Nephron (organoid): ENCODE data around the gene NMU.
A peak's percentile ranks its signal among the peaks of the same experiment; 100 is the strongest.
"Not testable (repeated sequence)": the region's sequence is repeated elsewhere in the genome, so short reads cannot be mapped to it uniquely, and the experiment has no call there.

Experiments
- H3K27ac Mint-ChIP-seq, 3 experiments: 2 replicates each; pipeline ENCODE4 v1.8.0; 2020; ENCODE audit warnings: mixed read lengths in 3 of 3, mild to moderate bottlenecking in 2 of 3, moderate library complexity in 1 of 3
- H3K27me3 Mint-ChIP-seq: 2 replicates; pipeline ENCODE4 v1.8.0; 2021; ENCODE audit warnings: low read depth, mild to moderate bottlenecking, moderate library complexity, mixed read lengths
- H3K36me3 Mint-ChIP-seq: 2 replicates; pipeline ENCODE4 v1.8.0; 2020; ENCODE audit warnings: low read depth, mixed read lengths
- H3K4me1 Mint-ChIP-seq: 2 replicates; pipeline ENCODE4 v1.8.0; 2020; ENCODE audit warnings: mixed read lengths
- H3K4me3 Mint-ChIP-seq, 3 experiments: 2 replicates each; pipeline ENCODE4 v1.8.0; 2020; ENCODE audit warnings: mild to moderate bottlenecking in 3 of 3, mixed read lengths in 3 of 3, moderate library complexity in 2 of 3
- H3K9me3 Mint-ChIP-seq: 2 replicates; pipeline ENCODE4 v1.8.0; 2020; ENCODE audit warnings: mixed read lengths
- CTCF ChIP-seq, 3 experiments: fragments of 200-600 bp; sonication (generic); IDR thresholded peaks; one replicate each; pipeline ENCODE4 v1.5.0; 2021; ENCODE audit warnings: antibody characterized with exemption in 3 of 3; ENCODE audit not compliant: unreplicated experiment in 3 of 3

NMU gene

DNA sequence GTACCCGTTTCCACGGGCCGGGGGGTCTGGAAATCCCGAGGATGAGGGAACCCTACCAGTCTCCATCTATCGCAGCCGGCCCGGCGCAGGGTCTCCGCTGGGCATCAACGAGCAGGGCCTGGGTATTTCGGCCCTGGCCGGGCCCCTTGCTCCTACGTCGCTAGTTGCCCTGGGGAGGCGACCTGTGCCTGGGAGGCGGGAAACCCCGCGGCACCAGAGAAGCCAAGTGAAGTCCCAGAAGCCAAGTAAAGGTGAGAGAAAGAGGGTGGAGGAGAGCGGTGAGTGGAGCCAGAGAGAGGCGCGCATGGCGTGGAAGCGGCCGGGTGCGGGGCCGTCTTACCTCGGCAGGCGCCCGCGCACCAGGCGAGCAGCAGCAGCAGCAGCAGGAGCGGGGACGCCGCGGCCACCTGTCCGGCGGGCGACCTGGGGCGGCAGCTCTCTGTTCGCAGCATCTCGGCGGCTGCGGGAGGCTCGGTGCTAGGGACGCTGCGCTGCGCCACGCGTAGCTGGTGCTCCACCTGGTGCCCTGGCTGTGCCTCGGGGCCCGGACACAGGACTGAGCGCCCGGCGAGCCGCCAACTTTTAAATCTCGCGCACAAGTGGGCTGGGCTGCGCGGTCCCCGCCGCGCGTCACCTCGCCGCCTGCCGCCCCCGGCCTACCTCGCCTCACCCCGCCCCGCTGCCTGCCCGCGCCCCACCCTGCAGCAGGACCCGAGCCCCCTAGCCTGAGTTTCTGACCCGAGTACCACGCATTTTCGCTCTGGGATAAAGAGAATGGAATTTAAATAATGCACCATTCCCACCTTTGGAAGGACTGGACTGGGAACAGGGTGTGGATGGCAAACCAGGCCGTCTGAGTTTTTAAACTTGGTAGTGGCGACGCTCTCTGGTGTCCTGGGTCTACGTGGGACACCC, at the start of gene NMU:
TSS of gene NMU (minus strand) at position 558 of the 915 bp plus-strand sequence. CDS start at position 452, 106 bp downstream.
- H3K9me3 Mint-ChIP-seq, result peaks cover 8% of the 10 kb centered on the region
- H3K4me1 Mint-ChIP-seq, result peaks cover 20% of the 10 kb centered on the region
- H3K27ac Mint-ChIP-seq, result peak within 1 kb of the TSS in 1 of 3 experiments; percentile 34
- H3K36me3 Mint-ChIP-seq, result no peaks in the 10 kb centered on the region
- H3K27me3 Mint-ChIP-seq, result peaks cover 46% of the 10 kb centered on the region
- no peak for TF ChIP-seq CTCF (IDR thresholded peaks at IDR 0.05; ENCODE audit: unreplicated experiment in 3 of 3)
- H3K4me3 Mint-ChIP-seq, result peak within 1 kb of the TSS; percentile 83 to 93 (median 86)

GRCh38 chr4:55684276-55684675, 48.2 kb upstream of the NMU start:
- no peak overlapping the region for H3K27ac Mint-ChIP-seq
- no peak for TF ChIP-seq CTCF (IDR thresholded peaks at IDR 0.05; ENCODE audit: unreplicated experiment in 3 of 3)
- H3K36me3 Mint-ChIP-seq, result no peaks in the 10 kb centered on the region
- H3K4me3 Mint-ChIP-seq, result no peak overlapping the region
- no peaks in the 10 kb centered on the region for H3K27me3 Mint-ChIP-seq
- no peaks in the 10 kb centered on the region for H3K9me3 Mint-ChIP-seq
- no peaks in the 10 kb centered on the region for H3K4me1 Mint-ChIP-seq

DNA sequence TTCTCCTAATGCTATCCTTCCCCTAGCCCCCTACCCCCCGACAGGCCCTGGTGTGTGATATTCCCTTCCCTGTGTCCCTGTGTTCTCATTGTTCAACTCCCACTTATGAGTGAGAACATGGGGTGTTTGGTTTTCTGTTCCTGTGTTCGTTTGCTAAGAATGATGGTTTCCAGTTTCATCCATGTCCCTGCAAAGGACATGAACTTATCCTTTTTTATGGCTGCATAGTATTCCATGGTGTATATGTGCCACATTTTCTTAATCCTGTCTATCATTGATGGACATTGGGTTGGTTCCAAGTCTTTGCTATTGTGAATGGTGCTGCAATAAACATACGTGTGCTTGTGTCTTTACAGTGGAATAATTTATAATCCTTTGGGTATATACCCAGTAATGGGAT, 46.7 kb upstream of the NMU start:
- not testable (repeated sequence) for H3K36me3 Mint-ChIP-seq, H3K27ac Mint-ChIP-seq, H3K9me3 Mint-ChIP-seq, H3K4me1 Mint-ChIP-seq, H3K4me3 Mint-ChIP-seq, H3K27me3 Mint-ChIP-seq

GRCh38 chr4:55682295-55682694, 46.2 kb upstream of the NMU start:
- Mint-ChIP-seq H3K9me3 (no peaks in the 10 kb centered on the region), H3K36me3 (no peaks in the 10 kb centered on the region), H3K27ac (no peak overlapping the region), H3K27me3 (no peaks in the 10 kb centered on the region), H3K4me3 (no peak overlapping the region), H3K4me1 (no peaks in the 10 kb centered on the region)
- no peak for TF ChIP-seq CTCF (IDR thresholded peaks at IDR 0.05; ENCODE audit: unreplicated experiment in 3 of 3)

DNA sequence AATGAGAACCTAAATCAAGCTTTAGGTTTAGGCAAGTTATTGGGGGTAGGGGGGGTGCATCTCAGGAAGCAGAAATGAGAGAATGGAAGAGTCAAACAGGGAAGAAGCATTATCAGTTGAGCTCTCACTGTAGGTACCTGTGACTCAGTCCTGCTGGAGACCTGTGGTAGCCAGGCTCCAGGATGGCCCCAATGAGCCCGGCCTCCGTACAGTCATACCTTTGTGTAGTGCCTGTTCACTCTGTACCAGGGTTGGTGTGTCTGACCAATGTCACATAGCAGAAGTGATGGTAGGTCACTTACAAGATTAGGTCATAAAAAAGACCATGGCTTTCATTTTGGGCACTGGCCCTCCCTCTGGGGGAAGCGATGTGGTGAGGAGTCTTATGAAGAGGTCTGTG, 45.3 kb upstream of the NMU start:
- H3K27me3 Mint-ChIP-seq, result no peaks in the 10 kb centered on the region
- H3K27ac Mint-ChIP-seq, result no peak overlapping the region
- H3K4me1 Mint-ChIP-seq, result no peaks in the 10 kb centered on the region
- H3K4me3 Mint-ChIP-seq, result no peak overlapping the region
- no peaks in the 10 kb centered on the region for H3K36me3 Mint-ChIP-seq
- TF ChIP-seq CTCF (IDR thresholded peaks at IDR 0.05; ENCODE audit: unreplicated experiment in 3 of 3), result no peak
- no peaks in the 10 kb centered on the region for H3K9me3 Mint-ChIP-seq

GRCh38 chr4:55675196-55675793, 39.2 kb upstream of the NMU start:
- H3K27ac Mint-ChIP-seq, result no peak overlapping the region
- no peaks in the 10 kb centered on the region for H3K27me3 Mint-ChIP-seq
- no peak overlapping the region for H3K4me3 Mint-ChIP-seq
- no peaks in the 10 kb centered on the region for H3K4me1 Mint-ChIP-seq
- no peak for TF ChIP-seq CTCF (IDR thresholded peaks at IDR 0.05; ENCODE audit: unreplicated experiment in 3 of 3)
- H3K9me3 Mint-ChIP-seq, result peaks cover 2% of the 10 kb centered on the region
- H3K36me3 Mint-ChIP-seq, result no peaks in the 10 kb centered on the region
